Measurements from ENCODE around the gene BST1. TPM values are rescaled to one million over a fixed set of nuclear protein-coding genes. Genes with fewer than 3 reads are reported as not detected.

Gene BST1
- total RNA-seq, 4 donors from 2014 or later: 0.26 to 2.1 (median 0.95) TPM

DNA sequence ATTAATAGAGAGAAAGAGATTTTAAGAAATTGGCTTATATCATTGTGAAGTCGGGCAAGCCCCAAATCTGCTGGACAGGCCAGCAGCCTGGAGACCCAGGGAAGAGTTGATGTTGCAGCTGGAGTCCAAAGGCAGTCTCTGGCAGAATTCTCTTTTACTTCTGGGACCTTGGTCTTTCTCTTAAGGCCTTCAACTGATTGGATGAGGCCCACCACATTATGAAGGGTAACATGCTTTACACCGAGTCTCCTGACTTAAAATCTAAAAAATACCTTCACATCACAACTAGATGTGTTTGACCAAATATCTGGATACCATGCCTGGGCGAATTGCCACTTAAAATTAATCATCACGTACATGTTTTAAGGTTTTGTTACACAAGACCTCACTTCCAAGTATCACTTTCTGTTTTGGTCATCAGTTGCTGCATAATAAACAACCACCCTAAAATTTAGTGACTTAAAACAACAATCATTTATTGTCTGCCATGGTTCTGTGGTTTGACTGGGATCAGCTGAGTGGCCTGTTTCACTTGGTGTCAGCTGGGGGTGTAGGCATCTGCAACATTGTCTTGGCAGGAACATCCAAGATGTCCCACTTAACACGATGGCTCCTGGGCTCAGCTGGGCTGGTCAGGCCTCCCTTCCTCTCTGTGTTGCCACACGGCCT is 78.7 kb downstream of the BST1 start:
- DNase-seq: no peak
- Histone ChIP-seq H3K36me3 (no peaks in the 10 kb centered on the region), H3K4me3 (no peak overlapping the region), H3K4me1 (peaks cover 6 to 24% of the 10 kb centered on the region in 2 donors), H3K9me3 (no peaks in the 10 kb centered on the region), H3K27ac (peak overlapping the region in 1 of 4 donors; percentile 91), H3K27me3 (no peaks in the 10 kb centered on the region)
- TF ChIP-seq, protein P1, sequence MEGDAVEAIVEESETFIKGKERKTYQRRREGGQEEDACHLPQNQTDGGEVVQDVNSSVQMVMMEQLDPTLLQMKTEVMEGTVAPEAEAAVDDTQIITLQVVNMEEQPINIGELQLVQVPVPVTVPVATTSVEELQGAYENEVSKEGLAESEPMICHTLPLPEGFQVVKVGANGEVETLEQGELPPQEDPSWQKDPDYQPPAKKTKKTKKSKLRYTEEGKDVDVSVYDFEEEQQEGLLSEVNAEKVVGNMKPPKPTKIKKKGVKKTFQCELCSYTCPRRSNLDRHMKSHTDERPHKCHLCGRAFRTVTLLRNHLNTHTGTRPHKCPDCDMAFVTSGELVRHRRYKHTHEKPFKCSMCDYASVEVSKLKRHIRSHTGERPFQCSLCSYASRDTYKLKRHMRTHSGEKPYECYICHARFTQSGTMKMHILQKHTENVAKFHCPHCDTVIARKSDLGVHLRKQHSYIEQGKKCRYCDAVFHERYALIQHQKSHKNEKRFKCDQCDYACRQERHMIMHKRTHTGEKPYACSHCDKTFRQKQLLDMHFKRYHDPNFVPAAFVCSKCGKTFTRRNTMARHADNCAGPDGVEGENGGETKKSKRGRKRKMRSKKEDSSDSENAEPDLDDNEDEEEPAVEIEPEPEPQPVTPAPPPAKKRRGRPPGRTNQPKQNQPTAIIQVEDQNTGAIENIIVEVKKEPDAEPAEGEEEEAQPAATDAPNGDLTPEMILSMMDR (IDR thresholded peaks at IDR 0.05 in 4 of 5, conservative IDR thresholded peaks at IDR 0.05 in 1 of 5): no peak
- no peak for TF ChIP-seq POLR2A (IDR thresholded peaks at IDR 0.05)
- in situ Hi-C loops (cut with MboI; ENCODE audit: low sequenced_read_pairs in 4 of 4): loop anchor here in 1 of 4 donors (25.0 kb wide), 1 partner anchor 431 kb away; no protein-coding TSS in a partner anchor
- intact Hi-C loops (cut with DNase I; ENCODE audit: low total_unique reads): no loop called here
- ATAC-seq: no peak

Other genes with a start within 250 kb of the BST1 start
- gene CC2D2A, start 233.2 kb upstream of the BST1 start, total RNA-seq: 1 to 10 TPM; 1.1 to 4.0 (median 2.9) TPM
- gene FBXL5, start 47.7 kb upstream of the BST1 start, total RNA-seq: 100 to 1,000 TPM in 1 of 4 donors, 10 to 100 TPM in 3; 81.7 to 106 (median 89.8) TPM
- 10 to 100 TPM; 16.5 to 33.3 (median 21.1) TPM for gene FAM200B, start 21.2 kb upstream of the BST1 start, total RNA-seq
- 1 to 10 TPM in 3 of 4 donors, under 1 TPM in 1; 0.73 to 9.0 (median 2.4) TPM for gene CD38, start 75.3 kb downstream of the BST1 start, total RNA-seq
- gene FGFBP1, start 235.7 kb downstream of the BST1 start, total RNA-seq: not detected